KMS-11 (cell line): Measurements from ENCODE around the gene ARMH4.

Experiments
- H2AFZ ChIP-seq: fragments of 200-600 bp; sonication (generic); 2 replicates; pipeline ENCODE4 v1.6.1; 2016; ENCODE audit warnings: antibody characterized with exemption, mixed run types, low read depth
- H3K27ac ChIP-seq: fragments of 200-600 bp; sonication (generic); 2 replicates; pipeline ENCODE4 v1.6.1; 2016; ENCODE audit warnings: mild to moderate bottlenecking, mixed run types
- H3K27me3 ChIP-seq: fragments of 200-600 bp; sonication (generic); 2 replicates; pipeline ENCODE4 v1.6.1; 2017; ENCODE audit warnings: mild to moderate bottlenecking, low read depth, mixed run types, moderate library complexity; ENCODE audit not compliant: insufficient read depth
- H3K36me3 ChIP-seq: fragments of 200-600 bp; sonication (generic); 2 replicates; pipeline ENCODE4 v1.6.1; 2017; ENCODE audit warnings: mild to moderate bottlenecking, mixed run types; ENCODE audit not compliant: insufficient read depth
- H3K4me1 ChIP-seq: fragments of 200-600 bp; sonication (generic); 2 replicates; pipeline ENCODE4 v1.6.1; 2016; ENCODE audit warnings: mild to moderate bottlenecking, low read depth, mixed run types; ENCODE audit not compliant: poor library complexity, severe bottlenecking
- H3K4me2 ChIP-seq: fragments of 200-600 bp; sonication (generic); 2 replicates; pipeline ENCODE4 v1.7.0; 2016; ENCODE audit warnings: mild to moderate bottlenecking, mixed run types
- H3K4me3 ChIP-seq: fragments of 200-600 bp; sonication (generic); IDR thresholded peaks from 2 replicates; pipeline ENCODE4 v1.6.1; 2017; ENCODE audit warnings: low read depth, low read length, mixed read lengths; ENCODE audit not compliant: insufficient read depth
- H3K79me2 ChIP-seq: fragments of 200-600 bp; sonication (generic); 2 replicates; pipeline ENCODE4 v1.6.1; 2016; ENCODE audit warnings: low read depth, mixed run types; ENCODE audit not compliant: insufficient read depth
- H3K9ac ChIP-seq: fragments of 200-600 bp; sonication (generic); 2 replicates; pipeline ENCODE4 v1.6.1; 2016; ENCODE audit warnings: mild to moderate bottlenecking, mixed run types
- H4K20me1 ChIP-seq: fragments of 200-600 bp; sonication (generic); 2 replicates; pipeline ENCODE4 v1.6.1; 2016; ENCODE audit warnings: mild to moderate bottlenecking, mixed run types; ENCODE audit not compliant: insufficient read depth
- CTCF ChIP-seq: fragments of 200-600 bp; sonication (generic); conservative IDR thresholded peaks from 2 replicates; pipeline ENCODE4 v1.6.1; 2017; ENCODE audit warnings: low read depth, mild to moderate bottlenecking, antibody characterized with exemption, low read length, moderate library complexity, mixed read lengths

Gene ARMH4

GRCh38 chr14:58085877-58086276 lies 66.1 kb downstream of the ARMH4 start:
- H3K9ac ChIP-seq = no peak overlapping the region
- no peak for TF ChIP-seq CTCF
- H3K4me1 ChIP-seq = peaks cover 5% of the 10 kb centered on the region
- H3K27ac ChIP-seq = no peak overlapping the region
- no peaks in the 10 kb centered on the region for H4K20me1 ChIP-seq
- H3K4me2 ChIP-seq = no peak overlapping the region
- H3K36me3 ChIP-seq = no peaks in the 10 kb centered on the region
- H3K79me2 ChIP-seq = no peaks in the 10 kb centered on the region
- H2AFZ ChIP-seq = no peak overlapping the region
- no peaks in the 10 kb centered on the region for H3K27me3 ChIP-seq
- H3K4me3 ChIP-seq = no peak overlapping the region

- no peaks in the 10 kb centered on the region for H4K20me1 ChIP-seq
- no peaks in the 10 kb centered on the region for H3K27me3 ChIP-seq
- no peak overlapping the region for H3K4me2 ChIP-seq
- no peak overlapping the region for H3K4me3 ChIP-seq
- H3K4me1 ChIP-seq = peaks cover 5% of the 10 kb centered on the region
- no peaks in the 10 kb centered on the region for H3K79me2 ChIP-seq
- no peak overlapping the region for H3K9ac ChIP-seq
- no peak overlapping the region for H3K27ac ChIP-seq
- H2AFZ ChIP-seq = no peak overlapping the region; the same call in 1 of the 2 replicates
- H3K36me3 ChIP-seq = no peaks in the 10 kb centered on the region
- TF ChIP-seq CTCF = no peak
These were observed 69.4 kb downstream of the ARMH4 start for GRCh38 chr14:58082491-58083098.

- Histone ChIP-seq H2AFZ (no peak overlapping the region), H3K27me3 (no peaks in the 10 kb centered on the region), H3K4me2 (no peak overlapping the region), H3K36me3 (no peaks in the 10 kb centered on the region), H3K27ac (no peak overlapping the region), H3K79me2 (no peaks in the 10 kb centered on the region), H3K9ac (no peak overlapping the region), H3K4me1 (peaks cover 5% of the 10 kb centered on the region), H4K20me1 (no peaks in the 10 kb centered on the region), H3K4me3 (no peak overlapping the region)
- no peak for TF ChIP-seq CTCF
These were observed 70.0 kb downstream of the ARMH4 start for GRCh38 chr14:58082011-58082410.

GRCh38 chr14:58078471-58078870 lies 73.5 kb downstream of the ARMH4 start:
- Histone ChIP-seq H3K4me1 (peaks cover 5% of the 10 kb centered on the region), H3K79me2 (no peaks in the 10 kb centered on the region), H3K9ac (no peak overlapping the region), H3K27me3 (no peaks in the 10 kb centered on the region), H3K4me2 (no peak overlapping the region), H3K27ac (no peak overlapping the region), H2AFZ (no peak overlapping the region), H3K36me3 (no peaks in the 10 kb centered on the region), H4K20me1 (no peaks in the 10 kb centered on the region), H3K4me3 (no peak overlapping the region)
- TF ChIP-seq CTCF = no peak
